SHP77 treated with DMSO at 0.1 percent for 48 hours (cell line): Measurements from ENCODE around the gene KRTAP17-1.
"Not testable (repeated sequence)": the region's sequence is repeated elsewhere in the genome, so short reads cannot be mapped to it uniquely, and the experiment has no call there.

ENCODE experiments used
- DNase-seq: peaks from one replicate; lab custom pipeline; 2025; lab: John Stamatoyannopoulos, UW

Gene KRTAP17-1

DNA sequence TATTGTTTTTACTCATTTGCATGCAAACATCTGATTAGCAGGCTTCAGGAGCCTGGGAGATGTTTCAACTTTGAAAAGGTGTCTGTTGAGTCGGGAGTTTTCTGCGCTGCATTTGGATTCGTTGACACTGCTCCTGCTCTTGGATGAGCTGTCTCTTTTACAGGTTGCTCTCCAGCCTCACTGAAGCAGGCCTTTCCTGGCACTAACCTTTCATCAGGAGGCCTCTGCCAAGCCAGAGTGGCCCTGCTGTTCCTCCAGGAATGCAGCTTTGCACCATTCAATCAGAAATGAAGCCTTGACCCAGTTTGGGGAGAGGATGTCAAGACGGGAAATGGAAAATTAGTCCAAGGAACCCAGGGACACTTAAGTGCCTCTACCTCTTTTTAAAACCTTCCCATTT, 12.5 kb downstream of the KRTAP17-1 start:
- DNase-seq: no peak

DNA sequence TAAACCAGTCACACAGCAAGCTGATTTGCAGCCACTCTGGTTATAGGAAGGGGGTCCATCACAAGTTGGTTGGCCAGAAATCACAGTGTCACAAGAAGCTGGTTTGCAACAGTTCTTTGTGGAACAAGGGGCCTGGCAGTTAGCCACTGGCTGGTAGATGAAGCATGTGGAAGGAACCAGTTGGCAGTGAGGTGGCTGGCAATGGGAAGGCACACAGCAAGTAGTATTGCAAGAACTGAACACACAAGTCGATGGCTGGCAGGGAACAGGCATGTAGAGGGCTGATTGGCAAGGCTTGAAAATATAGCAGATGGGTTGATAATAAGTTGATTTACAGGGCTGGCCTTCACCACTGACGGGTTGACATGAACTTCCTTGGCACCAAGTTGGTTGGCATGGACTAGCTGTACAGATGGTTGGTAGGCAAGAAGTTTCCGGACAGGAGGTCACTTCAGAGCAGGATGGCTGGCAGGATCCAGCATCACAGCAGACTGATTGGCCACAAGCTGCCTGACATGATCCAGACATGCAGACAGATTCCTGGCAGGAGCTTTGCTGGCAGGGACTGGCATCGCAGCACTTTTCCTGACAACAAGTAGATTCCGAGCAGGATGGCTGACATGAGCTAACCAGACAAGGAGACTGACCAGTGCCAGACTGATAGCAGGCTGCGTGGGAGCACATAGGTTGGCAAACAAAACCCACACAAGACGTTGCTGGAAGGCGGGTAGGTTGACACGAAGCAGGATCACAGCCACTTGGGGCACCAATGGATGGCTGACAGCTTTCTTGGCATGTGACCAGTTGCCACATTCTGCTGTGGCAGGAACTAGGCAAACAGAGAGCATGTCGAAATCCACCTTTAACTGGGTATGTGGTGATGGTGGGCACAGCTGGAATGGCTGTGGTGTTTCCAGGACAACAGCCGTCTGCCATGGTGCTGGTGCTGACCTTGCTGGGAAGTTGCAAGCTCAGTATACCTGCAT, 13.3 kb downstream of the KRTAP17-1 start, which contains the start of gene KRTAP29-1:
KRTAP29-1 (minus strand) TSS at position 936 of the 986 bp plus-strand sequence; CDS start at position 936, 0 bp downstream.
- DNase-seq: no peak

DNA sequence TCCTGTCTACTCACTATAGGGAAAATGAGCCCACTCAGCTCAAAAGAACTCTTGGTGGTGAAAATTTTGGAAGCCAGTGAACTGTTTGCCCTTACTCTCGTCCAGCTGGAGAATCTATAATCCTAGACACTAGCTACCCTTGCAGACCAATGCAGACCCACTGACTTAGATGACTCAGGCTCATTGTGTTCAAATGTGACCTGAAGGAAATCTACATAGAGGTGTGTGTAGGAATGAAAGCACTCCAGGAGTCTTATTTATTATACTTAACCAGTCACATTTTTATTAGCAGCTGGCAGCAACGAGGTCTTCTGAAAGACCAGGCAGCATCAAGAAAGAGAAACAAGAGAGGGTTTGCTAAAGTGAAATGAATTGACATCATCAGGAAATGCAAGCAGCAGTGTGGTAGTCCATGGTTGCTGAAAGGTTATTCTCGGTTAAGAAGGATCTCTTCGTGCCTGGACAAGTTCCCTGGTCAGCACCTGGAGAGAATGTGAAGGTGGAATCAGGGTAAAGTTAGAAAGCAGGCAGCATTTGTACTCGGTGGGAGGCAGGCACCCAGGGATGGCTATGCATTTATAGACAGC, 14.2 kb downstream of the KRTAP17-1 start:
- no peak for DNase-seq

DNA sequence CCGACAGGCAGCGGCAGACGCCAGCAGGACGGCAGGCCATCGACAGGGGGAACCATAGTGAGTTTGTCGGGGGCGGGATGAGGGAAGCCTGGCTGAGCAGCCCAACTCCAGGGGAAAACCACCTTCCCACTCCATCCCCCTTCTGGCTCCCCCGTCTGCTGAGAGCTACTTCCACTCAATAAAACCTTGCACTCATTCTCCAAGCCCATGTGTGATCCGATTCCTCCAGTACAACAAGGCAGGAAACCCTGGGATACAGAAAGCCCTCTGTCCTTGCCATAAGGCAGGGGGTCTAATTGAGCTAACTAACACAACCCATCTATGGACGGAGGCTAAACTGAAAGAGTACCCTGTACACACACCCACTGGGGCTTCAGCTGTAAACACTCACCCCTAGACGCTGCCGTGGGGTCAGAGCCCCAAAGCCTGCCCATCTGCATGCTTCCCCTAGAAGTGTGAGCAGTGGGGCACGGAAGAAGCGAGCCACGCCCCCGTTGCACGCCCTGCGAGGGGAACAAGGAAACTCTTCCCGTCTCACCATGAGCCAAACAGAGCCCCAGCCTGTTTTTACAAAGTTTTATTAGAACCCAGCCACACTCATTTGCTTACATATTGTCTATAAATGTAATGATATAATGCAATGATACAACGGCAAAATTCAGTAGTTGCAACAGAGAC, 16.9 kb downstream of the KRTAP17-1 start:
- DNase-seq: no peak

DNA sequence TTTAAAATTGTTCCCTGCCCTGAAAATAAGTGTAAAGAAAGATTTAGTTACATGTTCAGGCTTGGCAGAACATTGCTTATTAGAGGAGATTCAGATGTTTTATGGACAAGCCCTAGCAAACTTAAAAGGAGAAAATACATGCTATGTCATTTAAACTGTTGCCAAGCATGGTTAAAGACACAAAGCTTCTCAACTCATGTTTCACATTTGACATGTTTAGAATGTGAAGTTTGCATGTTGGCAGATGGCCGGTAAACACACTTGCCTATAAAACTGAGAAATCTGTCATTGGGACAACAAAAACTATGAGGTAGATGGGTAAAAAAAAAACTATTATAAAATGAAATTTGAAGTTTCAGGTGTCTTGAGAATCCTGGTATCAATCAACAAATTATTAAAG, 18.7 kb downstream of the KRTAP17-1 start:
- DNase-seq: no peak

DNA sequence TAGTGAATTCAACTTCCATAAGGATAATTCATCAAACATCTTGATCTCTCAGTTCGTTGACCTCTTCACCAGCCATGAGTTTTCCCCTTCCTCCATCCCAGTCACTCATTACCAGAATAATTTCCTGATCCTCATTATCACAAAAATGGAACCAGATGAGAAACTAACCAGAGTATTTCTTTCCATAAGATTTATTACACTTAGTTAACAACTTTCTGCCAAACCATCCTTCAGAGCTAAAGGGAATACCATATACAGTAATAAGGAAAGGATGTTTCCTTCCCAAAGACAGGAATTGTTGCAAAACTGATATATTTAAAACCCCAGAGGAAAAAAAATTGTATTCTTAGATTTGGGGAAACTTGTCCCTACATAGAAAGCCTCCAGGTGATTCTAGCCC, 21.5 kb downstream of the KRTAP17-1 start:
- DNase-seq: no peak

DNA sequence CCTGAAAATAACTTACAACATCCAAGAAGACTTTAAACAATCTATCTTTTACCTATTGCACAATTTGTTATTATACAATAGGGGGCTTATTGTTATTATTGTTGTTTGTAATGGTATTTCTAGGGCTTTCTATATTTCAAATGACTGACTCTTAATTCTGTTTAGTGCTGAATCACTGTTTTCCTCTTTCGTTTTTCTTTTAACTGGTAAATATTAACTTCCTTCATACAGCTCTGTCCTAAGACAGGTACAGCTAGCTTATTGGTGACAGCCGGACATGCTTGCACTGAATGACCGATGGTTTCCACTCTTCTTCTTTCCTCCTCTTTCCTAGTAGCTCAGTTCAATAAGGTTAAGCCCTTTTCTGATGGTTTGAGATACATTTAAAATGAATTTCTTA, 28.5 kb downstream of the KRTAP17-1 start:
- no peak for DNase-seq

DNA sequence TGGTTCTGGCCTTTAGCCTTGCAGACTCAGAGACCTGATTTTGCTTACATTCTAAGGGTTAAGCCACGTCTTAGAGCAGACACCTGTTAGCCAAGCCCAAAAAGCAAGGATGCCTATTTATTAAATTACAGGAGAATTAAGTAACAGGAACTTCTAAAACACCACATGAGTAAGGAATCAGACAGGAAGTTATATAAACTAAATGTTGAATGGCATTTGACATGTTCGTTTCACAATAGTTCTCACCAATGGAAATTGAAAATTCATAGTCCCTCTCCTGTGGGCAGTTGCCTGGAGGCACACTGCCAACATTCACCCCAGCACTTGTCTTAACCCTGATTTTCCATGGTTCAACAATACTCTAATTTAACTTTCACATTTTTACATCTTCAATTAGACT, 31.0 kb downstream of the KRTAP17-1 start:
- no peak for DNase-seq

DNA sequence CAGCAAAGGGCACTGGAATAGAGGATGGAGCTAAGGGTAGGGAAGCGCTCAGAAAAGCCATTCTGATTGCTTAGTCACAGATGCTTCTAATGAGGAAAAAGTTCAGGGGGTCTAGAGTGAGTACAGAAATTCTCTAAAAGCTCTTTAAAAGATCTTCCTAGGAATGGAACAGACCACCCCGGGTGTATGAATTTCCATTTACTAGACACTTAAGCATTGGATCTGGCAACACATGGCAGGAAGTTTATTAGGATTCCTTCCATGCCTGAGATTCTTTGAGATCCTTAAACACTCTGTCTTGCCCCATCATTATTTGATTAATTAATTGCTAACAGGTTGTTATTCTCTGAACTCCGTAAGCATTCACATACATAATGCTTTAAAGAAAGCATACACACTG, 31.5 kb downstream of the KRTAP17-1 start:
- DNase-seq: no peak

DNA sequence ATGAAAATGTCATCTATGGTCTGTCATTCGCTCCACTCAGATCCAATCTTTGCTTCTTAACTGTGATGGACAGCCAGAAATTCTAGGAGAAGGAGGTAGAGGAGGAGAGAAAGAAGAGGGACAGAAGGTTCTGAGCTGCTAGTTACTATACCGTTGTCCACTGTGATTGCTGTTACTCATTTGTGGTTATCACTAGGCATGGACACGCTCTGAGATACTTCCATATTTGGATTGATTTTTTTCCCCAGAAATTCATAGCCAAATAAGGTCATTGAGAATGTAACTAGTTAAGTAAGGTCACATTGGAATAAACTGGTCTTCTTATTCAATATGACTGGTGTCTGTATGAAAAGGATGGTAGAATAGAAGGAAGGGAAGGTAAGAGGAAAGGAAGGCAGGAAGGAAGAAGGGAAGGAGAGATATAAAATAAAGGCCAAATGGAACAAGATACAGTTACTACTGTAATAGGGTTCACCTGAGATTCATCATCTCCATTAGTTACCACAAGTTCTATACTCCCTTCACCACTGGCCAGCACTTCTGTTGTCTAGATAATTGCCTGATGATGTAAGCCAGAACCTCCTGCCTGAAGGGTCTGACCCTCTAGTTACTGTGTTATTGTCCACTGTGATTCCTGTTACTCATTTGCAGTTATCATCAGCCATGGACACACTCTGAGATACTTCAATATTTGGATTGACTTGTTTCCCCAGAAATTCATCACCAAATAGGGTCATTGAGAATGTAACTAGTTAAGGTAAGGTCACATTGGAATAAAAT, 37.1 kb downstream of the KRTAP17-1 start:
- DNase-seq: no peak

DNA sequence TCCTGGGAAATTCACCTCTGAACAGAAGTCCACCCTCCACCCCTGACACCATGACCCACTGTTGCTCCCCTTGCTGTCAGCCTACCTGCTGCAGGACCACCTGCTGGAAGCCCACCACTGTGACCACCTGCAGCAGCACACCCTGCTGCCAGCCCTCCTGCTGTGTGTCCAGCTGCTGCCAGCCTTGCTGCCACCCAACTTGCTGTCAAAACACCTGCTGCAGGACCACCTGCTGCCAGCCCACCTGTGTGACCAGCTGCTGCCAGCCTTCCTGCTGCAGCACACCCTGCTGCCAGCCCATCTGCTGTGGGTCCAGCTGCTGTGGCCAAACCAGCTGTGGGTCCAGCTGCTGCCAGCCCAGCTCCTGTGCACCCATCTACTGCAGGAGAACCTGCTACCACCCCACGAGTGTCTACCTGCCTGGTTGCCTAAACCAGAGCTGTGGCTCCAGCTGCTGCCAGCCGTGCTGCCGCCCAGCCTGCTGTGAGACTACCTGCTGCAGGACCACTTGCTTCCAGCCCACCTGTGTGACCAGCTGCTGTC, 39.8 kb downstream of the KRTAP17-1 start, which contains the start of gene KRTAP9-7:
KRTAP9-7 (plus strand) TSS at position 51 of the 543 bp plus-strand sequence; CDS start at position 51, 0 bp downstream.
- not testable (repeated sequence) for DNase-seq

DNA sequence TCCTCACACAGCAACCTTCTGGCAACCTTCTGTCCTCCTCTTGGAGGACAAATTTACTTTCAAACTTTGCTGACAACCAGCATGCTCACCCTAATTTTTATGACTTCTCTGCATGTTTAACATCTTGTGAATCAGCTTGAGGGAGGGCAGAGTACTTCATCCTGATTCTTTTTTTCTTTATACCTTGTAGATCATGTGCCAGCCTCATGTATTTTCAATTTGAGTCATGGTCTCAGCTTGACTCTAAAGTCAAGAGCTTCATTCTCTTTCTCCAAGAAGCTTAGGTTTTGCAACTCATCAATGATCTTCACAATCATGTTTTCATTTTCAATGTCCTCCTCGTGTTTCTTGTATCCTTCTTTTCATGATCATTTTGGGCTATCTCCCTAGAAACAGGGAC, 43.7 kb downstream of the KRTAP17-1 start:
- no peak for DNase-seq

DNA sequence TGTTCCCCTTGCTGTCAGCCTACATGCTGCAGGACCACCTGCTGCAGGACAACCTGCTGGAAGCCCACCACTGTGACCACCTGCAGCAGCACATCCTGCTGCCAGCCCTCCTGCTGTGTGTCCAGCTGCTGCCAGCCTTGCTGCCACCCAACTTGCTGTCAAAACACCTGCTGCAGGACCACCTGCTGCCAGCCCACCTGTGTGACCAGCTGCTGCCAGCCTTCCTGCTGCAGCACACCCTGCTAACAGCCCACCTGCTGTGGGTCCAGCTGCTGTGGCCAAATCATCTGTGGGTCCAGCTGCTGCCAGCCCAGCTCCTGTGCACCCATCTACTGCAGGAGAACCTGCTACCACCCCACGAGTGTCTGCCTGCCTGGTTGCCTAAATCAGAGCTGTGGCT, 44.2 kb downstream of the KRTAP17-1 start:
- not testable (repeated sequence) for DNase-seq

DNA sequence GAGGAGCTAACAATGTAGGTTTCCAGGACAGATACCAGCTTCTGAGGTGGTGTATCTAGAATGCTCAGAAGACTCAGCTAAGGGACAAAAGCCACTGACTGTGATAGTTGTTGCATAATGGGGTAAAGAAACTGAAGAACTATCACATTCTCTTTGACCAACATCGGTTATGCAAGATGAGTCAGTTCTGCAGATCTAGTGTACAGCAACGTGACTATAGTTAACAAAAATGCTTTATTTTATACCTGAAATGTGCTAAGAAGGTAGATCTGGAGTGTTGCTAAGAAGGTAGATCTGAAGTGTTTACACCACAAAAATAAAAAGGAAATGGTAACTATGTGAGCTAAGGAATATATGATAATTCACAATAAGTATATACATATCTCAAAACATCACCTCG, 47.8 kb downstream of the KRTAP17-1 start:
- DNase-seq: no peak

DNA sequence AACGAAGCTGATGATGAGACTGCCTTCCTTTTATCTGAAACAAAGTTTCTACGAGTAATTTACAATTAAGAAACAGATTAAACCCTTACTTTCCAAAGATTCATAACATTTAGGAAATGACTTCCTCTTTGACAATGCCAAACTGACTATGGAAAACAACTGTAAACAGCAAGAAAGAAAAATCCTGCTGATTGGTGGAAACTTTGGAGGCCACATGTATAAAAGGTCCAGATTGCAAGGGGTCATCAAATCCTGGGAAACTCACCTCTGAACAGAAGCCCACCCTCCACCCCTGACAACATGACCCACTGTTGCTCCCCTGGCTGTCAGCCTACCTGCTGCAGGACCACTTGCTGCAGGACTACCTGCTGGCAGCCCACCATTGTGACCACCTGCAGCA, 50.4 kb downstream of the KRTAP17-1 start, which contains the start of gene KRTAP9-6:
KRTAP9-6 (plus strand) TSS at position 301 of the 400 bp plus-strand sequence; CDS start at position 301, 0 bp downstream.
- no peak for DNase-seq
